HL-60 (cell line): ENCODE results near the gene UHRF1.

Source experiments
- DNase-seq, 2 experiments: peaks; one replicate each; pipeline ENCODE4 v3.0.0-alpha.2; 2010 to 2020; ENCODE audit warnings: low read depth in 1 of 2, low spot score in 1 of 2
- H3K27ac ChIP-seq: fragments of 250-450 bp; sonication (Bioruptor Pico); replicated peaks from 2 replicates; pipeline ENCODE4 v1.5.1; 2020; ENCODE audit warnings: mild to moderate bottlenecking, moderate library complexity
- H3K27me3 ChIP-seq: fragments of 250-450 bp; sonication (Bioruptor Pico); 2 replicates; pipeline ENCODE4 v1.5.1; 2021; ENCODE audit warnings: mild to moderate bottlenecking, moderate library complexity; ENCODE audit not compliant: insufficient read depth, poor library complexity, severe bottlenecking
- H3K4me3 ChIP-seq: replicated peaks from 2 replicates; pipeline ENCODE4 v1.5.1; 2011; ENCODE audit warnings: mild to moderate bottlenecking, control low read depth, low read length; ENCODE audit not compliant: insufficient read depth
- GABPA ChIP-seq: IDR thresholded peaks from 2 replicates; pipeline ENCODE4 v1.6.1; 2012; ENCODE audit warnings: low read depth
- POLR2AphosphoS5 ChIP-seq: IDR thresholded peaks from 2 replicates; pipeline ENCODE4 v1.6.1; 2012; ENCODE audit warnings: low read depth
- SPI1 ChIP-seq: IDR thresholded peaks from 2 replicates; pipeline ENCODE4 v1.6.1; 2012; ENCODE audit warnings: low read depth, mild to moderate bottlenecking, borderline replicate concordance
- TF ChIP-seq, protein P1 (sequence below): IDR thresholded peaks from 2 replicates; pipeline ENCODE4 v1.6.1; 2012; ENCODE audit warnings: low read depth; ENCODE audit not compliant: insufficient replicate concordance
- TF ChIP-seq, protein P2 (sequence below): IDR thresholded peaks from one replicate; pipeline ENCODE4 v1.5.1; 2011; ENCODE audit warnings: low read length, control low read depth, inconsistent platforms; ENCODE audit not compliant: insufficient read depth

Gene UHRF1

DNA sequence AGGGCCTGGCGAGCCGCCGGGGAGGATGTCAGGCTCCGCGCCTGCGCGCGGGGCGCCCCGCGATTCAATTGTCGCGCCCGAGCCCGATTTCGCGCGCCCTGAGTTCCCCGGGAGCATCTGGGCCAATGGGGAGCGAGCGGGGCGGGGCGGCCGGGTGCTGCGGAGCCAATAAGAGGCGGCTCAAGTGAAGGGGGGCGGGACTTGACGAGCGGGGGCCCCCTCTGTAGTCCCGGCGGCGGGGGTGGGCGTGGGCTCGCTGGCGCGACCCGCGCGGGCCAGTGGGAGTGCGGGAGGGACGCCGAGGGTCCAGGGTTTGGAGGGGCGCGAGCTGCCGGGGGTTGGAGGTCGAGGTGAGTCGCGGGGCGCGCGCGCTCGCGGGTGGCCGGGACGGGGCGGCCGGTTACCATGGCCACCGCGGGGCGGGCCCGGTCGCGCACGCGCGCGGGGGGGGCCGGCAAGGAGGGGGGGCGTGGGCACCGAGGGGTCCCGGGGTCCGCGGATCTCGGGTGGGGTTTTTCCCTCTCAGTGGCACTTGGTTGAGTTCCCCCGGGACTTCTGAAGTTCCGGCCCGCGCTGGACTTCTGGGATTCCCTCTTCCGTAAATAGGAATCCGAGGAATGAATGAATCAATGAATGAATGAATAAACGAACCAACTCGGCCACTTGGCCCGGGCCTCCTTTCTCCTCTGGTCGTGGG, 744 bp downstream of the UHRF1 start:
- TF ChIP-seq, protein P1, sequence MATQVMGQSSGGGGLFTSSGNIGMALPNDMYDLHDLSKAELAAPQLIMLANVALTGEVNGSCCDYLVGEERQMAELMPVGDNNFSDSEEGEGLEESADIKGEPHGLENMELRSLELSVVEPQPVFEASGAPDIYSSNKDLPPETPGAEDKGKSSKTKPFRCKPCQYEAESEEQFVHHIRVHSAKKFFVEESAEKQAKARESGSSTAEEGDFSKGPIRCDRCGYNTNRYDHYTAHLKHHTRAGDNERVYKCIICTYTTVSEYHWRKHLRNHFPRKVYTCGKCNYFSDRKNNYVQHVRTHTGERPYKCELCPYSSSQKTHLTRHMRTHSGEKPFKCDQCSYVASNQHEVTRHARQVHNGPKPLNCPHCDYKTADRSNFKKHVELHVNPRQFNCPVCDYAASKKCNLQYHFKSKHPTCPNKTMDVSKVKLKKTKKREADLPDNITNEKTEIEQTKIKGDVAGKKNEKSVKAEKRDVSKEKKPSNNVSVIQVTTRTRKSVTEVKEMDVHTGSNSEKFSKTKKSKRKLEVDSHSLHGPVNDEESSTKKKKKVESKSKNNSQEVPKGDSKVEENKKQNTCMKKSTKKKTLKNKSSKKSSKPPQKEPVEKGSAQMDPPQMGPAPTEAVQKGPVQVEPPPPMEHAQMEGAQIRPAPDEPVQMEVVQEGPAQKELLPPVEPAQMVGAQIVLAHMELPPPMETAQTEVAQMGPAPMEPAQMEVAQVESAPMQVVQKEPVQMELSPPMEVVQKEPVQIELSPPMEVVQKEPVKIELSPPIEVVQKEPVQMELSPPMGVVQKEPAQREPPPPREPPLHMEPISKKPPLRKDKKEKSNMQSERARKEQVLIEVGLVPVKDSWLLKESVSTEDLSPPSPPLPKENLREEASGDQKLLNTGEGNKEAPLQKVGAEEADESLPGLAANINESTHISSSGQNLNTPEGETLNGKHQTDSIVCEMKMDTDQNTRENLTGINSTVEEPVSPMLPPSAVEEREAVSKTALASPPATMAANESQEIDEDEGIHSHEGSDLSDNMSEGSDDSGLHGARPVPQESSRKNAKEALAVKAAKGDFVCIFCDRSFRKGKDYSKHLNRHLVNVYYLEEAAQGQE, result no peak
- TF ChIP-seq GABPA (no peak), POLR2AphosphoS5 (no peak)
- Histone ChIP-seq H3K4me3 (peak overlapping the region; percentile 72), H3K27me3 (no peaks in the 10 kb centered on the region), H3K27ac (peak overlapping the region; percentile 86)
- DNase-seq, result peak; percentile 87 to 96

DNA sequence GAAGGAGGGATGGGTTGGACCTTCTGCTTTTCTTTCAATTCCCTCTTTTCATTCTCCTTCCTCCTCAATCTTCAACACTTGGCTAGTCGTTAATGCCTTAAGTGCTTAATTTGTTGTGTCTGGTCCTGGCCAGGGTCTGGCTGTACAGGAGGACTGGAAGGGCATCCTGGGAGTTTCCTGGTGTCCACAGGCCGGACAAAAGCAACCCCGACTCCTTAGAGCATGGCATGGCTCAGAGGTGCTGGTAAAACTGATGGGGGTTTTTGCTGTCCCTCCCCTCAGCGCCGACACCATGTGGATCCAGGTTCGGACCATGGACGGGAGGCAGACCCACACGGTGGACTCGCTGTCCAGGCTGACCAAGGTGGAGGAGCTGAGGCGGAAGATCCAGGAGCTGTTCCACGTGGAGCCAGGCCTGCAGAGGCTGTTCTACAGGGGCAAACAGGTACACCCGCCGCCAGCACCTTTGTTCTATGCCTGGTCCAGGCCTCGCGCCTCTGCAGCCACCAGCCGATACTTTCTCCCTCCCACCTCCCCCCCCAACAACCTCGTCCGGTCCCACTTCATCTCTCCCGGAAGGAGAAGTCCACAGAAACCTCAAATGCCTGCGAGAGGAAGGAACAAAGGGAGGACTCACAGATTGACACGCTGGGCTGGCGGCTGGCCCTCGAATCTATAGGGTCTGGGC, 1.4 kb downstream of the UHRF1 start:
- H3K27me3 ChIP-seq, result no peaks in the 10 kb centered on the region
- TF ChIP-seq, protein P2, sequence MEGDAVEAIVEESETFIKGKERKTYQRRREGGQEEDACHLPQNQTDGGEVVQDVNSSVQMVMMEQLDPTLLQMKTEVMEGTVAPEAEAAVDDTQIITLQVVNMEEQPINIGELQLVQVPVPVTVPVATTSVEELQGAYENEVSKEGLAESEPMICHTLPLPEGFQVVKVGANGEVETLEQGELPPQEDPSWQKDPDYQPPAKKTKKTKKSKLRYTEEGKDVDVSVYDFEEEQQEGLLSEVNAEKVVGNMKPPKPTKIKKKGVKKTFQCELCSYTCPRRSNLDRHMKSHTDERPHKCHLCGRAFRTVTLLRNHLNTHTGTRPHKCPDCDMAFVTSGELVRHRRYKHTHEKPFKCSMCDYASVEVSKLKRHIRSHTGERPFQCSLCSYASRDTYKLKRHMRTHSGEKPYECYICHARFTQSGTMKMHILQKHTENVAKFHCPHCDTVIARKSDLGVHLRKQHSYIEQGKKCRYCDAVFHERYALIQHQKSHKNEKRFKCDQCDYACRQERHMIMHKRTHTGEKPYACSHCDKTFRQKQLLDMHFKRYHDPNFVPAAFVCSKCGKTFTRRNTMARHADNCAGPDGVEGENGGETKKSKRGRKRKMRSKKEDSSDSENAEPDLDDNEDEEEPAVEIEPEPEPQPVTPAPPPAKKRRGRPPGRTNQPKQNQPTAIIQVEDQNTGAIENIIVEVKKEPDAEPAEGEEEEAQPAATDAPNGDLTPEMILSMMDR, result no peak
- TF ChIP-seq GABPA, result 0 out of 2 replicates have a peak, but pooled peaks have one; percentile 15
- TF ChIP-seq, protein P1, result peak; percentile 31
- peak; percentile 46; the same call in 1 of the 2 replicates for TF ChIP-seq SPI1
- TF ChIP-seq POLR2AphosphoS5, result peak; percentile 60
- peak overlapping the region; percentile 72 for H3K4me3 ChIP-seq
- DNase-seq, result peak in 1 of 2 experiments; percentile 85
- H3K27ac ChIP-seq, result peak overlapping the region; percentile 86

DNA sequence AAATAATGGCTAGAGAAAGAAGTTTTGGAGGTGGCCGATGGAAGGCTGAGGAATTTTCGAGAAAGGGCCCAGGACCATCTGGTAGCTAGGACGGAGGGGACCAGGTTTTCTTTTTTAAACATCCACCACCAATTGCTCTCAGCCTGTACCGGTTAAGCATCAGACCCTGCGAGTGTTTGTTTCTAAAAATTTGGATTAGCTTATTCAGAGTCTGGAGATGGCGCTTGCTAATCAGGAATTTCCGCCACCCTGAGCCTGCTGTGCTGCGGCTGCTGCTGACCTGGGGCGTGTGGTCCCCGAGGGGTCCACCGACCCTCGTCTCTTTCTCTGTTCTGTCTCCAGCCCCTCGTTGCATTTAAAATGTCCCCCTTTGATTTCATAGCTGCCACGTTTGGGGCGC, 2.0 kb downstream of the UHRF1 start:
- peak overlapping the region; percentile 72 for H3K4me3 ChIP-seq
- TF ChIP-seq POLR2AphosphoS5, result no peak
- no peak for TF ChIP-seq GABPA
- no peak for TF ChIP-seq SPI1
- TF ChIP-seq, protein P1, result no peak
- TF ChIP-seq, protein P2, result no peak

More for the DNA sequence above, 2.0 kb downstream of the UHRF1 start:
- no peaks in the 10 kb centered on the region for H3K27me3 ChIP-seq
- no peak for DNase-seq
- peak overlapping the region; percentile 86 for H3K27ac ChIP-seq
